Measurements from ENCODE around the gene CEL.
"Not testable (repeated sequence)": the region's sequence is repeated elsewhere in the genome, so short reads cannot be mapped to it uniquely, and the experiment has no call there.

The CEL gene

DNA sequence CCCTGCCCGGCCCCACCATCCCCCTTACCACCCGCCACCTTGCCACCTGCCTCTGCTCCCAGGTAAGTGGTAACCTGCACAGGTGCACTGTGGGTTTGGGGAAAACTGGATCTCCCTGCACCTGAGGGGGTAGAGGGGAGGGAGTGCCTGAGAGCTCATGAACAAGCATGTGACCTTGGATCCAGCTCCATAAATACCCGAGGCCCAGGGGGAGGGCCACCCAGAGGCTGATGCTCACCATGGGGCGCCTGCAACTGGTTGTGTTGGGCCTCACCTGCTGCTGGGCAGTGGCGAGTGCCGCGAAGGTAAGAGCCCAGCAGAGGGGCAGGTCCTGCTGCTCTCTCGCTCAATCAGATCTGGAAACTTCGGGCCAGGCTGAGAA is at the start of gene CEL:
Gene CEL, plus strand, starts transcription at position 218 of the 382 bp plus-strand sequence. Its CDS starts 22 bp downstream, at position 240.
- not testable (repeated sequence) for DNase-seq (ENCODE audit: low read depth)

DNA sequence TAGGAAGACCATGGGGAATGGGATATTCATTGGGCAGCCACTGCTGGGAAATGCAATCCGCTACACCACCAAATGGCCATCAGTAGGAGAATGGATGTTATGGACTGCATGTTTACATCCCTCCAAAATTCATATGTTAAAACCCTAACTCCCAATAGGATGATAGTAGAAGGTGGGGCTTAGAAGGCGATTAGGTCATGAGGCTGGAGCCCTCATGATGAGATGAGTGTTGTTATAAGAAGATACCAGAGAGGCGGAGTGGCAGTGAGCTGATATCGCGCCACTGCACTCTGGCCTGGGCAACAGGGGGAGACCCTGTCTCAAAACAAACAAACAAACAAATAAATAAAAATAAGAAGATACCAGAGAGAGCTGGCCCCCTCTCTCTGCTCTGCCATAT is 47.1 kb upstream of the CEL start:
- no peak for DNase-seq (ENCODE audit: low read depth)

DNA sequence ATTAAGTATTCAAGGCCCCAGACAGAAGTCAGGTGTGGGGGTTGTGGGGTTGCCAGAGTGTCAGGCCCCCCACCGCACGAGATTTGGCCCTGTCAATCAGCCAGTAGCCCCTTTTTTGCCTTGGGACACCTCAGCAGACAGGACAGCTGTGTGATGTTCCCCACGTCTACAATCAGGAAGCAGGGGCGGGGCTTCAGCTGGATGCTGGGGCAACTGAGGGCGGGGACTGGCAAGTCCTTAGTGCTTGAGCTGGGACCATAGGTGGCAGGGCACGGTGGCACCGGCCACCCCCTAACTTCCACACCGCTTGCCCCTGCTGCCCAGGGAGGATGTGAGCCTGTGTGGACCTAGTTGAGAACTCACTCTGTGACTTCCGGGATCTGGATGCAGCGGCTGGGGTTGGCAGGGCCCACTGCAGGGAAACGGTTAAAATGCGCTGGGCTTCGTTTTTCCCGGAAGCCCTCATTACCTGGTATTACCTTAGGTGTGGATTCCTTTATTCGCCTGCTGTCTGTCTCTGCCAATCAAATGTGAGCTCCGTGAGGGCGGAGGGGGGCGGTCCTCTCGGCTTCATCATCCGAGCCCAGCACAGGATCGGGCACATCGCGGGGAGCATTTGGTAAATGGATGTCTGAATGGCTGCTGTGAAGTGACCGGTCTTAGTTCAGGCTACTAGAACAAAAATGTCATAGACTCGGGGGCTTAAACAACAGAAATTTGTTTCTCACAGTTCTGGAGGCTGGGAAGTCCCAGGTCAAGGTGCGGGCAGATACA is 38.5 kb upstream of the CEL start:
- no peak for DNase-seq (ENCODE audit: low read depth)

DNA sequence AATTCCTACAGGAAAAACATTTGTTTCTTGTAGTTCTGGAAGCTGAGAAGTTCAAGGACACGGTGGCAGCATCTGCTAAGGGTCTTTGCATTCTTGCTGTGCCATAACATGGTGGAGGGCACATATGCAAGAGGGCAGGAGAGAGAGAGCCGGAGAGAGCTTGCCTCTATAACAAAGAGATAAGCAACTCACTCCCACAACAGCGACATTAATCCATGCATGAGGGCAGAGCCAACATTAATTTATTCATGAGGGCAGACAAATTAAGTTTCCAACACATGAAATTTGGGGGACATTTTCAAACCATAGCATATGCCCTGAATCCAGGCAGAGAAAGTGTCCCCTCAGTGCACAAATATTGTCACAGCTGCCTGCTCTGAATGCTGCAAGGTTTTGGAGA is 35.4 kb upstream of the CEL start:
- no peak for DNase-seq (ENCODE audit: low read depth)

DNA sequence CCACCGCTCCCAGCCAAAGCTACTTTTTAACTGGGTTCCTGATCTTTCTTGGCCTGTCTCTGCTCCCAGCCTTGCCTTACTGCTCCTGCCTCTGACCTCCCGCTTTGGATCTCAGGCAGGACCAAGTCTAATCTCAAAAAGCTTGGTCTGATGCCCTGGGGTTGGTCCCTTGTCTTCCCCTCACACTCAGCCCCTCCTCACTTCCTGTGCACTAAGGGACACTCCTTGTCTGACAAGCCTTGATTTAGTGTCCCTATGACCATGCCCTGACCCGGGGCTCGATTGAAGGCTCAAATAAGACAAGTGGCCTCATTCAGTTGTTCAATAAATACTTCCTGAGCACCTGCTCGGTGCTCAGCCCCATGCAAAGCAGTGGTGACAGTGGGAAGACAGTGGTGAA is 34.6 kb upstream of the CEL start:
- no peak for DNase-seq (ENCODE audit: low read depth)

DNA sequence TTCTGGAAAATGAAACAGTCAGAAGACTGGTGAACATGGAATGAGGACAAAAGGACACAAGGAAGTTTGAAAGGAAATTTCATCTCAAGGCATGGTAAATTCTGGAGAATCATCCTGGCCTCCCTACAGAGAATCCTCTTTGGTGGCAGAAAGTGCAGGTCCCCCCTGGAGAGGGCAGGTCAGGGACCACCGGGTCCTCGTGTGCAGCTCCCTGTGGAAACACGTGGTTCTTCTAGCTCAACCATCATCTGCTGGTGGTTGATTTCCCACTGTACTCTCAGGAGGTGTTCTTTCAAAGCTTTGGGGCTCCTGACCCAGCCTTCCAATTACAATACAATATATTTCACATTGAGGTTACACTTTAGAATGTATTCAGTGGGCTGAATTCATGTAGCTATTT is 33.6 kb upstream of the CEL start:
- no peak for DNase-seq (ENCODE audit: low read depth)

DNA sequence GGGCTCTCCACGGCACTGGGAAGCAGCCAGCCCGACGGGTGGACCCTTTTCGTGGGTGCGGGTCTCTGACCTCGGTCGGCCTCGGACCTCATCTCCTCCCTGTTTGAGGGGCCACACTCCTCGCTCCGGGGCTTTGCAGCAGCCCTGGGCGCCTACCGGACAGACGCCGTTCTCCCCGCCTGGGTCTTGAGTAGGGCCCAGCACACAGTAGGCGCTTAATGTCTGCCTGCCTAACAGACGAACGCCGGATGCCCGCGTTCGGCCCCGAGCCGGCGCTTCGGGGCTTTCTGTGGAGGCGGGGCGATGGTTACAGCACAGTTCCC is 31.8 kb upstream of the CEL start:
- DNase-seq (ENCODE audit: low read depth) = no peak

DNA sequence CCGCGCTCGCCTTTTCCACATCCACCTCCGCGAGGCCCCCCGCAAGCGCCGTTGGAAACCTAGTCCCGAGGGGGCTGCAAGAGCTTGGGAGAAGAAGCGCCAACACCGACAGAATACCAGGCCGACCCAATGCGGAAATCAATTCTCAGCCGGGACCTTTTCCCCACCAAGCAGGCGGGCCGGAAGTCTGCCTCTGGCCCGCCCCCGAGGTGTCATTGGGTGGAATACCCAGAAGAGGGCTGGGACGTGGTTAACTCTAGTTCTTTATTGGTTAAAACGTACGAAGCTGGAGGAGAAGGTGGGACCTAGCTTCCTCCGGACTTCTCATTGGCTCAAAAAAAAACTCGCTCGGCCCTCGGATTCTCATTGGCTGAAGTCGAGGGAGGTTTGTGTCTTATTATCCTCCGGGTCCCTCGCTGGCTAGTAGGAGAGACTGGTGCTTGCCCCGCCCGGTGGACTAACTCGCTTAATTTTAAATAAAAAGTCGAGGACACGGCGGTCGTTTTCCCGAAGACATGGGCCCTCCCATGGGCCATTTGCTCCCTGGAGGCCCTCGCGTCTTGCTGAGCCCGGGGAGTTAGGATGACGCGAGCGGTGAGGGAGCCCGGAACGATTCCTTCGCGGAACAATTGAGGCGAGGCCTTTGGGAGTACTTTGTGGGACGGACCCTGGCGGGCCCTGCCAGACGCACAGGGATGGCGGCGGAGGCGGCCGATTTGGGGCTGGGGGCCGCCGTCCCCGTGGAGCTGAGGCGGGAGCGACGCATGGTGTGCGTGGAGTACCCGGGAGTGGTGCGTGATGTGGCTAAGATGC is 31.3 kb upstream of the CEL start, which contains the start of gene GTF3C5:
Gene GTF3C5, plus strand, starts transcription at position 681 of the 813 bp plus-strand sequence. Its CDS starts 15 bp downstream, at position 696.
- DNase-seq (ENCODE audit: low read depth) = peak; percentile 75

DNA sequence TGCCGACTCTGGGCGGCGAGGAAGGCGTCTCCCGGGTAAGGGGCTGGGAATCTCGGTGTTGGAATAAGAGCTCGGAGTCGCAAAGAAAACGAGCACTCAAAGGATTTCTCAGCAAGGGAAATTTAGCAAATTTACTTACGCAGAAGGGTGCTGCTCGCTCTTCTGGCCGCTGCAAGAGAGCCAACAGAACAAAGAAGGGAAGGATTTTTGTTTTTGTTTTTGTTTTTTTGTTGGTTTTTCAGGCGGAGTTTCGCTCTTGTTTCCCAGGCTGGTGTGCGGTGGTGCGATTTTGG is 30.7 kb upstream of the CEL start:
- no peak for DNase-seq (ENCODE audit: low read depth)

DNA sequence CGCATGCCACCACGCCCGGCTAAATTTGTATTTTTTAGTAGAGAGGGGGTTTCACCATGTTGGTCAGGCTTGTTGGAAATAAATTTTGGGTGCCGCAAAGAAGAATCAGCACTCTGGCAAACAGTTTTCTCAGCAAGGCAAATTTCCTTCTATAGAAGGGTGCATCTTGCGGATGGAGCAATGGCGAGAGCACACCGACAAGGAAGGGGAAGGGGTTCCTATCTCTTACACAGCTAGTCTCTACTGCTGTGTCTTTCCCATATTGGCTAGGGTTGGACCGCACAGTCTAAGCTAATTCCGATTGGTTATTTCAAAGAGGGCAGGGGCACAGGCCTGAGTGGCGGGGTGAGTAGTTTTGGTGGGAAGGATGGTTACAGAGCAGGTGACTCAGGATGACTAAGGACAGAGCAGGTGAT is 30.3 kb upstream of the CEL start:
- DNase-seq (ENCODE audit: low read depth) = no peak

DNA sequence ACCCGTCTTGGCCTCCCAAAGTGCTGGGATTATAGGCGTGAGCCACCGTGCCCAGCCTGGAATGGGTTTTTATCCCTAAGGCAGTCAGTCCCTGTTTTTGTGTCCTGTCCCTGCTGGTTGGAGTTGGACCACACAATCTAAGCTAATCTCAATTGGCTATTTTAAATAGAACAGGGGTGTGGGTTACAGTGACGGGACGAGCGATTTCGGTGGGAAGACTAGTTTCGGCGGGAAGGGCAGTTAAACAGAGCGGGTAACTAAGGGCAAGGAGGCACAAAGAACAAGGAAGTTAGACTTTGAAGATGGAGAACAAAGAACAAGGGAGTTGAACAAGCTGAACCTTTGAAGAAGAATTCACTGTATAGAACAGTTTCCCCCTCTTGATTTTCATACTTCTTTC is 29.6 kb upstream of the CEL start:
- no peak for DNase-seq (ENCODE audit: low read depth)

DNA sequence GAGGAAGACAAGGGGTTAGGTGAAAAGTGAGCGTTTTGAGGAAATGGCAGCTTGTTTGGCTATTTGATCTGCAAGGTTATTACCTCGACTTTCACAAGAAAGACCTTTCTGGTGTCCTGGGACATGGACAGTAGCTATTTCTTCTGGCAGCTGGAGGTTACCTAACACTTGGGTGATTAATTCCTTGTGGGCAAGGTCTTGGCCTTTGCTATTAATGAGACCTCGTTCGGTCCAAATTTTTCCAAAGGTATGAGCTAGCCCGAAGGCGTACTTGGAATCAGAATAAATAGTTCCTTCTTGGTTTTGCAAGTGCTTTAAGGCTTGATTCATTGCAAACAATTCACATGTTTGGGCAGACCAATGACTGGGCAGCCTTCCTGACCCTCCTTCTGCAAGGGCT is 26.1 kb upstream of the CEL start:
- DNase-seq (ENCODE audit: low read depth) = no peak

DNA sequence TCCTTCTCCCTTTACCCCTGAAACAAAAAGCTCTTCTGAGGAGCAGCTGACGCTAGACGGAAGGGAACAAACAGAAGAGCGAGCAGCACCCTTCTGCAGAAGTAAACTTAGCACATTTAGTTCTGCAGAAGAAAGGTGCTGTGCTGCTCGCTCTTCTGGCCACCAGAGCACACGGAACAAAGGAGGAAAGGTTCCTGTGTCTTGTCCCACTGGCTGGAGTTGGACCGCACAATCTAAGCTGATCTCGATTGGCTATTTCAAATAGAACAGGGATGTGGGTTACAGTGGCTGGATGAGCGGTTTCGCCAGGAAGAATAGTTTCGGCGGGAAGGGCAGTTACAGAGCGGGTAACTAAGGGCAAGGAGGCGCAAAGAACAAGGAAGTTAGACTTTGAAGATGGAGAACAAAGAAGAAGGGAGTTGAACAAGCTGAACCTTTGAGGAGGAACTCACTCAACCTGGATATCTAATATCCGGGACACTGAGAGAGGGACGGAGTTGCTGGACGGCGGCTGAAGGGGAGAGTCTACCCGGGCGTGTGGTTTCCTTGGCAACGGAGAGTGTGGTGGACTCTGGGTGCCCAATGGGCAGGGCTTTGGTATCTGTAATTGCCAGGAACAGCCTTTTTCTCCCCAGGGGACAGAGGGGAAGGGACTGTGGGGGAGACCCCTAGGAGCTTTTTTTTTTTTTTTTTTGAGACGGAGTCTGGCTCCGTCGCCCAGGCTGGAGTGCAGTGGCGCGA is 23.8 kb upstream of the CEL start:
- DNase-seq (ENCODE audit: low read depth) = no peak

DNA sequence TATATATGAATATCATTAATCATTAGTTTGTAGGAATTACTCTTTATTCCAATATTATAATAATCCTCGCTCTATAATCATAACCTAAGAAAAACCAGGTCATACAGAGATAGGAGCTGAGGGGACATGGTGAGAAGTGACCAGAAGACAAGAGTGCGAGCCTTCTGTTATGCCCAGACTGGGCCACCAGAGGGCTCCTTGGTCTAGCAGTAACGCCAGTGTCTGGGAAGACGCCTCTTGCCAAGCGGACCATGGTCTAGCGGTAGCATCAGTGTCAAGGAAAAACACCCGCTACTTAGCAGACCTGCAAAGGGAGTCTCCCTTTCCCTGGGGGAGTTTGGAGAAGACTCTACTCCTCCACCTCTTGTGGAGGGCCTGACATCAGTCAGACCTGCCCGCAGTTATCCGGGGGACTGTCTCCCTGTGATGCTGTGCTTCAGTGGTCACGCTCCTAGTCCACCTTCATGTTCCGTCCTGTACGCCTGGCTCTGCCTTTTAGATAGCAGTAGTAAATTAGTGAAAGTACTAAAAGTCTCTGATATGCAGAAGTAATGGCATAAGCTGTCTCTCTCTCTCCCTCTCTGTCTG is 20.8 kb upstream of the CEL start:
- peak; percentile 19 for DNase-seq (ENCODE audit: low read depth)

DNA sequence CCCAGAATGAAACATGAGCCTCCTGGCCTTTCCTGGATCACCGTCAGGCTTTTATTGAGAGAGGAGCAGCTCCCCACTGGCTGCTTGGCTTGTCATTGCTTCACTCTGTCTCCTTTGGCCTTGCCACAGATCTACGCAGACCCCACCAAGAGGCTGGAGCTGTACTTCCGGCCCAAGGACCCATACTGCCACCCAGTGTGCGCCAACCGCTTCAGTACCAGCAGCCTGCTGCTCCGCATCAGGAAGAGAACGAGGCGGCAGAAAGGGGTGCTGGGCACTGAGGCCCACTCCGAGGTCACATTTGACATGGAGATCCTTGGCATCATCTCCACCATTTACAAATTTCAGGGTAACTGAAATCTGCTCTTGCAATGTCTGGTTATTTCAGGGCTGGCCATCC is 19.8 kb upstream of the CEL start:
- no peak for DNase-seq (ENCODE audit: low read depth)

DNA sequence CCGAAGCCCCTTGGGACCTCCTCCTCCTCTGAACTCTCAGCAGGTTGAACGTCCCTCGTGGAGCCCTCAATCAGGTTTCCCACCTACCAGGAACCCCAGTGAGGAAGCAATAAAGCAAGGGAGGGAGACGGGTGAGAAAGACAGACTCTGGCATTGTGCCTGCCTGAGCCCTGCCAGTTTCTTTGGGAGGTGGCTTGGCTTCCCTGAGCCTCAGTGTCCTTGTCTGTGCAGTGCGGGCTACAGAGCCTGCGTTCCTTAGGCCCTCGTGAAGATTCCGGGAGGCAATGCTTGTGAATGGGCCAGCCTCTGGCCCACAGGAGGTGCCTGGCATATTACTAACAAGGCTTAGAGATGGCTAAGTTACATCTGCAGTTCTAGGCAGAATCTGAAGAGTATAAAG is 19.1 kb upstream of the CEL start:
- DNase-seq (ENCODE audit: low read depth) = no peak

DNA sequence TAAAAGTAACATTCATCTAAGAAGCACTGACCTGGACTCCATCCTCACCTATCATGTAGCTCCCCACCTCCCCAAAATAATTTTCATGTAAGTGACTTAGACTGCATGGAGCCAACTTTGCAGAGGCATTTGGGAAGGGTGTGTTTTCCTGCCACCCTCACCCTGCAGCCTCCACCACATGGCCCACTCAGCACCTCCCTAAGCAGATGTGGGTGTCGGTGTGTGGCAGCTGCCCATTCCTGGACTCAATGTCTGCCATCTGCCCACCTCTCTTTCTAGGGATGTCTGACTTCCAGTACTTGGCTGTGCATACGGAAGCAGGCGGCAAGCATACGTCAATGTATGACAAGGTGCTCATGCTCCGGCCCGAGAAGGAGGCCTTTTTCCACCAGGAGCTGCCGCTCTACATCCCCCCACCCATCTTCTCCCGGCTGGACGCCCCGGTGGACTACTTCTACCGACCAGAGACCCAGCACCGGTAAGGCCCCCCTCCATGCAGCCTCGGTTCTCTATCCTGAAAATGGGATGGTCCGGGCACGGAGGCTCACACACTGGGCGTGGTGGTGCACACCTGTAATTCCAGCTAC is 18.2 kb upstream of the CEL start:
- DNase-seq (ENCODE audit: low read depth) = no peak

DNA sequence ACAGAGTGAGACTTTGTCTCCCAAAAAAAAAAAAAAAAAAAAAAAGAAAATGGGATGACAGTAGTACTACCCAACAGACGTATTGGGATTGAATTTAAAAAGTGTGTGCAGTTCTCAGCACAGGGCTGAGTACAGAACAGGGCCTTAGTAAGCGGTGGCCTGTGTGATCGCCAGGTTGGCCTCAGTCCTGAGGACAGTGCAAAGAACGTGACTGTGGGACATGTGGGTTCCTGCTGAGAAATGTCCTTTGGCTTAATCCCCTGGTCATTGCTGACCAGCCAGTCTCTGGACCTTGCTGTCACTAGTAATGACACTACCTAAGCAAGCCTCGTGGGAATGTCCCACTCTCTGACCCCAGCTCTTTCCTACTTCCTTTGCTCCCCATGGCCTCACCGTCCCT is 17.7 kb upstream of the CEL start:
- DNase-seq (ENCODE audit: low read depth) = no peak

DNA sequence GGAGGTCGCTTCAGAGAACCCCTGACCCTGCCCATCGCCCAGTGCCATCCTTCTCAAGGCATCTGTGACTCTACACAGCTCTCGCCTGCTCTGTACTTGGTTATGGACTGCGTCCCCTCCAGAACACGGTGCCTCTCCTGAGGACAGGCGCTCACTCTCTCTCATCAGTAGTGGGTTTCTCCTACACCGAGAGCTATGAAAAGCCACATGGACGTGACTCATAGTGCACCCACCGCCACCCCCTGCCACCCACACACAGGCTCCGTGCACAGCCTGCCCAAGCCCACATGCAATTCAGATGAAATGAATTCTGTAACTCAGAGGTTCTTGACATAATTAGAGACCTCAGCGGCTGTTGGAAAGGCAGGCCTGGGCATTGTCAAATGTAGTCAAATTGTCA is 17.1 kb upstream of the CEL start:
- no peak for DNase-seq (ENCODE audit: low read depth)

DNA sequence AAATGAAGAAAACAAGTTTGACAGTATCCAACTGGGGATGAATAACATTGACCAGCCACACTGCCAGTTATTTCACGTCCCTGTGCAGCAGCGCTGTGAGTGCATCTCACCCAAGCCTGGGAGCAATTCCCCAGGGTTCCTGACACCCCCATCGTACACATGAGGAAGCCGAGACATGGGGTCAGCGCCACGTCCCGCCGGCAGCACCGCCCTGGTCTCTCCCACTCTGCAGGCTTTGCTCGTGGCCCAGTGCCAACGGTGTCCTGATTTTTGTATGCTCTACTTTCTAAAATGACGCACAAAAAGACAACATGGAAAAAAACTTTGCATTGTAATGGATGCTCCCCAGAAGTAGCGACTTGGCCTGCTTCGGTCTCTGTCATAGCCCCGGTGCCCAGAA is 16.6 kb upstream of the CEL start:
- DNase-seq (ENCODE audit: low read depth) = no peak

DNA sequence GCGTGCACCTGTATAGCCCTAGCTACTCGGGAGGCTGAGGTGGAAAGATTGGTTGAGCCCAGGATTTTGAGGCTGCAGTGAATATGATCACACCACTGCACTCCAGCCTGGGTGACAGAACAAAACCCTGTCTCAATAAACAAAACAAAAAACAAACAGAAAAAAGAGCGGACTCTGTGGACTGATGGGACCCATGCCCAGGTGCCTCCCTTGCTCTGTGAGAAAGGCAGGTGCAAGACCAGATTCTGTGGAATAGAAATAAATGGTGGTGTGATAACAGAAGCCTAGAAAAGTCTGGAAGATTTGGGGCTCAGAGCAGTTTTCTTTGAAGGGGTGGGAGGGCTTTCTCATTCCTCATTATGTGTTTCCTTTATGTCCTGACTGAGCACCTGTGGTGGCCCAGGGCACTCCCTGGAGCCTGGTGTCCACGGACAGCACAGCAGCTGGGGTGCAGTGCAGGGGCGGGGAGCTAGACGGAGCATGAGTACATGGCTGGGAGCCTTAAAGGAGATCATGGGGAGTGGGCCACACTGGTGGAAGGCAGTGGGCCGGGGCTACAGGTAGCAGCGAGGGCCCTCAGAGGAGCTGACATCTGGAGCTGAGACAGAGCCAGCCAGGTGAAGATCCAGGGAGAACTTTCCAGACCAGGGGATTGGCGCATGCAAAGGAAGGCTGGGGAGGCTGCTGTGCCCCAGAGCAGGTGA is 15.4 kb upstream of the CEL start:
- DNase-seq (ENCODE audit: low read depth) = no peak

DNA sequence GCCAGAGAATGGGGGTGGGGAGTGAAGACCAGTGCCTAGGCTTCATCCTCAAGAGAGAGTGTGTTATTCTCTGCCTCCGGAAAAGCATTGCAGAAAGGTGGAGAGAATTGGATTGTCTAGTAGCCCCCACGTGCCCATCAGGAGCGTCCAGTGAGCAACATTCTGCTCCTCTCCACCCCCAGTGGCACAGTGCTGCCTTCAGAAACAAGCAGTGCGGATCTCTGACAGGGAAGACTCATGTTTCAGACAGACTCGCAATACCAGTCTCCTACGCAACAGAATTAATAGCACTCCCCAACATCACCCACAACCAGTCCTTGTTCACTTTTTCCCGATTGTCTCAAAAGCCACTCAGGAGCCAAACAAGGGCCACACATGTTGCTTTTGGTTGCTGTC is 14.9 kb upstream of the CEL start:
- no peak for DNase-seq (ENCODE audit: low read depth)

Measured in stimulated activated CD8-positive, alpha-beta memory T cell treated with anti-CD3 and anti-CD28 coated beads, Interleukin-7, amount 100 ng/mL, for 24 hours (primary cell).